GM21717 (cell line): Measurements from ENCODE around the gene AURKB.
"Not testable (repeated sequence)": the region's sequence is repeated elsewhere in the genome, so short reads cannot be mapped to it uniquely, and the experiment has no call there.

ENCODE experiments used
- ATAC-seq: cut with Tn5 transposase; IDR thresholded peaks from one replicate; pipeline ENCODE4 v1.9.1; 2021; ENCODE audit warnings: mild to moderate bottlenecking, moderate library complexity; ENCODE audit not compliant: unreplicated experiment

The AURKB gene

GRCh38 chr17:8209907-8210760 is at the start of gene AURKB:
AURKB (minus strand) TSS chr17:8210575; CDS start chr17:8210224, 351 bp downstream.
- peak; percentile 57 for ATAC-seq

GRCh38 chr17:8257801-8258200 is 47.4 kb upstream of the AURKB start:
- ATAC-seq = no peak

GRCh38 chr17:8256691-8257090 is 46.3 kb upstream of the AURKB start:
- no peak for ATAC-seq

- no peak for ATAC-seq
Measured at GRCh38 chr17:8256291-8256690, 45.9 kb upstream of the AURKB start.

- no peak for ATAC-seq
Measured at GRCh38 chr17:8255499-8255898, 45.1 kb upstream of the AURKB start.

GRCh38 chr17:8254881-8255280 is 44.5 kb upstream of the AURKB start:
- ATAC-seq = no peak

- ATAC-seq = no peak
Measured at GRCh38 chr17:8253801-8254200, 43.4 kb upstream of the AURKB start.

- not testable (repeated sequence) for ATAC-seq
Measured at GRCh38 chr17:8251411-8251810, 41.0 kb upstream of the AURKB start.

- no peak for ATAC-seq
Measured at GRCh38 chr17:8249621-8250500, 39.5 kb upstream of the AURKB start.

- ATAC-seq = peak; percentile 35
Measured at GRCh38 chr17:8248751-8249607, 38.6 kb upstream of the AURKB start, which contains the start of gene PFAS. PFAS (plus strand) TSS chr17:8249289; CDS start chr17:8253938, 4,649 bp downstream.

GRCh38 chr17:8244768-8245167 is 34.4 kb upstream of the AURKB start:
- no peak for ATAC-seq

- no peak for ATAC-seq
Measured at GRCh38 chr17:8243827-8244226, 33.5 kb upstream of the AURKB start.

GRCh38 chr17:8237886-8238285 is 27.5 kb upstream of the AURKB start:
- ATAC-seq = no peak

GRCh38 chr17:8237175-8237574 is 26.8 kb upstream of the AURKB start:
- no peak for ATAC-seq

GRCh38 chr17:8235676-8236075 is 25.3 kb upstream of the AURKB start:
- no peak for ATAC-seq

- ATAC-seq = no peak
Measured at GRCh38 chr17:8234361-8235270, 24.2 kb upstream of the AURKB start.

- no peak for ATAC-seq
Measured at GRCh38 chr17:8231701-8232100, 21.3 kb upstream of the AURKB start.

- no peak for ATAC-seq
Measured at GRCh38 chr17:8227238-8227581, 16.8 kb upstream of the AURKB start.

GRCh38 chr17:8226536-8227237 is 16.3 kb upstream of the AURKB start:
- no peak for ATAC-seq
